ENCODE data around the gene H1-8.

H1-8 gene

GRCh38 chr3:129521611-129522010 is 21.4 kb upstream of the H1-8 start:
- TF ChIP-seq CTCF (IDR thresholded peaks at IDR 0.05; ENCODE audit: control insufficient read depth, insufficient read depth, low read depth, low read length, missing control alignments) = no peak
- no peak overlapping the region for H3K4me3 ChIP-seq (ENCODE audit: control insufficient read depth, low read depth, low read length)
- DNase-seq (ENCODE audit: low read depth) = no peak

GRCh38 chr3:129522953-129523352 is 20.0 kb upstream of the H1-8 start:
- TF ChIP-seq CTCF (IDR thresholded peaks at IDR 0.05; ENCODE audit: control insufficient read depth, insufficient read depth, low read depth, low read length, missing control alignments) = no peak
- H3K4me3 ChIP-seq (ENCODE audit: control insufficient read depth, low read depth, low read length) = no peak overlapping the region
- no peak for DNase-seq (ENCODE audit: low read depth)

- DNase-seq (ENCODE audit: low read depth) = no peak
- no peak for TF ChIP-seq CTCF (IDR thresholded peaks at IDR 0.05; ENCODE audit: control insufficient read depth, insufficient read depth, low read depth, low read length, missing control alignments)
- no peak overlapping the region for H3K4me3 ChIP-seq (ENCODE audit: control insufficient read depth, low read depth, low read length)
Observed at GRCh38 chr3:129524081-129524480, 18.9 kb upstream of the H1-8 start.

DNA sequence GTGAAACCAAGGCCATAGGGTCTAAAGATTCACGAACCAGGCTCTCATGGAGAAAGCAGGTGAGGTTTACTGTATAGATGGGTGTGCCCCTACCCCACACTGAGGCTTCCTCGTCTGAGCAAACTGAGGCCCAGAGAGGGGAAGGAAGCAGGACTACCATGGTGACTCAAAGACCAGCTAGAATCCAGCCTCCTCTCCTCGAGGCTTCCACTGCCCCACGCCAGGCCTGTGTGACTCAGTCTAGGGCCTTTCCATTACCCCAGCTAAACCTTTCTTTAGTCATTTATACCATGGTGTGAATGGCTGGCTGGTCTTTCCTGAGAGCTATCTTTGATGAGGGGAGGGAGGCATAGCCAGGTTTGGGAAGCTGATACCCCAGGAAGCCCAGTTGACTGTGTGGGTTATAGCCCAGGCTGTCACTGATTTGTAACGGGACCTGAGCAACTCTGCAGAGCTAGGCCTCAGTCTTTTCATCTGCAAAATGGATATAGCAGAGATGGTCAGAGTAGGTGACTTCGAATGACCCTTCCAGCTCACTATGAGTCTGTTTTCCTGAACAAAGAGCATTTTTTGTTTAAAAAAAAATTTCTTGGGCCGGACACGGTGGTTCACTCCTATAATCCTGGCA is 17.5 kb upstream of the H1-8 start:
- H3K4me3 ChIP-seq (ENCODE audit: control insufficient read depth, low read depth, low read length) = no peak overlapping the region
- DNase-seq (ENCODE audit: low read depth) = peak; percentile 18
- no peak for TF ChIP-seq CTCF (IDR thresholded peaks at IDR 0.05; ENCODE audit: control insufficient read depth, insufficient read depth, low read depth, low read length, missing control alignments)

GRCh38 chr3:129526121-129526900 is 16.7 kb upstream of the H1-8 start:
- no peak overlapping the region for H3K4me3 ChIP-seq (ENCODE audit: control insufficient read depth, low read depth, low read length)
- no peak for TF ChIP-seq CTCF (IDR thresholded peaks at IDR 0.05; ENCODE audit: control insufficient read depth, insufficient read depth, low read depth, low read length, missing control alignments)
- no peak for DNase-seq (ENCODE audit: low read depth)

DNA sequence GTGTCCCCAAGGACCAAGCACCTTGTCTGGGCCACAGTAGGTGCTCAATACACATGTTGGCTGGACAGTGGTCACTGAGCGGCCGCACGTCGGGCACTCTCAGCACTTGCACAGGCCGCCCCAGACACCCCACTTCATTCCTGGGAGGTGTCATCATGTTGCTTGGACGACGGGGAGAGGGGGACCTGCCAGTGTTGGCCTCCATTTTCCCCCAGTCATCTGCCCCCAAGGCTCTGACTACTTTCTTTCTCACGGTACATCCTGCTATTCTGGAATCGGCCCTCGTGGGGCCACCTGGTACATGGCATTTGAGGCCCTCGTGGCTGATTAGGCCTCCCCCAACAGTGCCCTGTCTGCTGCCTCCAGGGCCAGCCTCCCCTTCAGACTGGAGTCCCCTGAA is 15.7 kb upstream of the H1-8 start:
- no peak for DNase-seq (ENCODE audit: low read depth)
- H3K4me3 ChIP-seq (ENCODE audit: control insufficient read depth, low read depth, low read length) = no peak overlapping the region

More for the DNA sequence above, 15.7 kb upstream of the H1-8 start:
- TF ChIP-seq CTCF (IDR thresholded peaks at IDR 0.05; ENCODE audit: control insufficient read depth, insufficient read depth, low read depth, low read length, missing control alignments) = no peak
